Stimulated activated CD8-positive, alpha-beta memory T cell treated with anti-CD3 and anti-CD28 coated beads, Interleukin-2, amount 100 ng/mL, for 48 hours (primary cell): ENCODE data around the gene RHNO1.
"Not testable (repeated sequence)": the region's sequence is repeated elsewhere in the genome, so short reads cannot be mapped to it uniquely, and the experiment has no call there.

Source experiments
- DNase-seq, 2 donors: peaks; one replicate each; pipeline ENCODE4 v3.0.0-alpha.2; 2020; ENCODE audit warnings: low read depth in 2 of 2

The RHNO1 gene

GRCh38 chr12:2858334-2858733 is 18.7 kb upstream of the RHNO1 start:
- DNase-seq: no peak

- DNase-seq: no peak
Measured at GRCh38 chr12:2858944-2859421, 18.0 kb upstream of the RHNO1 start.

GRCh38 chr12:2860170-2860569 is 16.9 kb upstream of the RHNO1 start:
- DNase-seq: no peak

- no peak for DNase-seq
Measured at GRCh38 chr12:2862876-2863275, 14.1 kb upstream of the RHNO1 start.

GRCh38 chr12:2863402-2863801 is 13.6 kb upstream of the RHNO1 start:
- not testable (repeated sequence) for DNase-seq

GRCh38 chr12:2864198-2864597 is 12.8 kb upstream of the RHNO1 start:
- DNase-seq: no peak

- DNase-seq: not testable (repeated sequence)
Measured at GRCh38 chr12:2868986-2869632, 7.9 kb upstream of the RHNO1 start.

GRCh38 chr12:2876431-2877046 is 484 bp upstream of the RHNO1 start:
- peak in 1 of 2 donors; percentile 16 for DNase-seq

DNA sequence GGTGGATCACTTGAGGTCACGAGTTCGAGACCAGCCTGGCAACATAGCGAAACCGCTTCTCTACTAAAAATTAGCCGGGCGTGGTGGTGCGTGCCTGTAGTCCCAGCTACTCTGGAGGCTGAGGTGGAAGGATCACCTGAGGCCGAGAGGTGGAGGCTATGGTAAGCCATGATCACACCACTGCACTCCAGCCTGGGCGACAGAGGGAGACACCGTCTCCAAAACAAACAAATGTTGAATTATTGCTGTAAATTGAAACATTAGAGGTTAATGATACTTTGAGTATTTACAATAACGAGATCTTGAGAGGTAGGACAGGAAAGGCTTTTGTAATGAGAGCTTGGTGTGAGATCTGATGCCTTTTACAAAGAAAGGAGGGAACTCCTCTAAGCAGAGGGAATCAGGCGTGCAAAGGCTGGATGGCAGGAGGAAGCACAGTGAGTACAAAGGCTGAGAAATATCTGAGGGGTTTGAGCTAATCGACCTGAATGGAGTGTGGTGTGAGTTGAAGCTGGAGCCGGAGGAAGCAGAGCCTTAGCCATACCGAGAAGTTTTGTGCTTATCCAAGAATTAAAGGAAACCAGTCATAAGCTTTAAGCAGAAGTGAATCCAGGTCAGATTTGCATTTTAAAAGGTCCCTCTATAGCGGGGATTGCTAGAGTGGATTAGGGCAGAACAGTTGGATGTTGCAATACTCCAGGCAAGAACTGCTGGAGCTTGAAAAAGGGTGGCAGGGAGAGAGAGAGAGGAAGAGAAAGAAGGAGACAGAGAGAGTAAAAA is 1.1 kb downstream of the RHNO1 start:
- DNase-seq: no peak

- DNase-seq: no peak
Measured at GRCh38 chr12:2879853-2880252, 2.8 kb downstream of the RHNO1 start.

DNA sequence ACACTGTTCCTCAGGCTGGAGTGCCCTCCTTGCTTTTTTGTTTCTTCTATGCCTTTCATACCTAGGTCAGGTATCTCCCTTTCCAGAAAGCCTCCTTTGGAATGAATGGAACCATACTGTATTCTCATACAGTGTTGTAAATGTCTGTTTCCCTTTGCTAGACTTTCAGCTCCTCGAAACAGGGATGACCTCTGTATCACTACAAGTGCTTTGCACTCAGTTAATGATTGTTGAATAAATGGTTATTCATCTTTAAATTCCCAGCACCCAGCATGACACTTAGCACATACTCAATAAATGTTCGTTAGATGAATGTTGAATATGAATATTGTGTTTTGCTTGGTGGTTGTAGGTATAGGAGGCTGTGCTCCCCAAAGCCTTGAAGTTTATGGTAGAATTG is 7.8 kb downstream of the RHNO1 start:
- no peak for DNase-seq

DNA sequence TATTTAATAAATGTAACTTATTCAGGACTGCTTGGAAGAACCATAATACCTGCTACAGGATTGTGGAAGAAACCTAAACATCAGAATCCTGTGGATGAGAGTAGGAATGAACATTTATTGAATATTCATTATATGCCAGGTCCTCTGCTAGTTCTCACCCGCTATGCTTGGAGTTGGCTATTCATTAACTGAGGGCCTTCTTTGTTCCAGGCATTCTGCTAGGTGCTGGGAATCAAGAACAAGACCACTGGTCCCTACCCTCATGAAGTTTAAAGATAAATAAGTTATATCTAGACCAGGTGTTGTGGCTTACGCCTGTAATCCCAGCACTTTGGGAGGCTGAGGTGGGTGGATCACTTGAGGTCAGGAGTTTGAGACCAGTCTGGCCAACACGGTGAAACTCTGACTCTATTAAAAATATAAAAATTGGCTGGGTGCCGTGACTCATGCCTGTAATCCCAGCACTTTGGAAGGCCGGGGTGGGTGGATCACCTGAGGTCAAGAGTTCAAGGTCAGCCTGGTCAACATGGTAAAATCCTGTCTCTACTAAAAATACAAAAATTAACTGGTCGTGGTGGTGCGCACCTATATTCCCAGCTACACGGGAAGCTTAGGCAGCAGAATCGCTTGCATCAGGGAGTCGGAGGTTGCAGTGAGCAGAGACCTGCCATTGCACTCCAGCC is 9.9 kb downstream of the RHNO1 start:
- DNase-seq: no peak

DNA sequence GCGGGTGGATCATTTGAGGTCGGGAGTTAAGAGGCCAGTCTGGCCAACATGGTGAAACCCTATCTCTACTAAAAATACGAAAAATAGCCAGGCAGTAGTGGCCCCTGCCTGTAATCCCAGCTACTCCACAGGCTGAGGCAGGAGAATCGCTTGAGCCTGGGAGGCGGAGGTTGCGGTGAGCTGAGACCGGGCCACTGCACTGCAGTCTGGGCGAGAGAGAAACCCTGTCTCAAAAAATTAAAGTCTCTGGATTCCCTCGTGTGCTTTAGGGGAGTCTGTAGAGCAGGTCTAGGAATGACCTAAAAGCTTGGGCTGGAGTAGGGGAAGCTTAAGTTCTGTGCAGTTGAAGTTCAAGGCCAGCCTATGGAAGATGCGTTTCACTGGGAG is 13.0 kb downstream of the RHNO1 start:
- DNase-seq: no peak

DNA sequence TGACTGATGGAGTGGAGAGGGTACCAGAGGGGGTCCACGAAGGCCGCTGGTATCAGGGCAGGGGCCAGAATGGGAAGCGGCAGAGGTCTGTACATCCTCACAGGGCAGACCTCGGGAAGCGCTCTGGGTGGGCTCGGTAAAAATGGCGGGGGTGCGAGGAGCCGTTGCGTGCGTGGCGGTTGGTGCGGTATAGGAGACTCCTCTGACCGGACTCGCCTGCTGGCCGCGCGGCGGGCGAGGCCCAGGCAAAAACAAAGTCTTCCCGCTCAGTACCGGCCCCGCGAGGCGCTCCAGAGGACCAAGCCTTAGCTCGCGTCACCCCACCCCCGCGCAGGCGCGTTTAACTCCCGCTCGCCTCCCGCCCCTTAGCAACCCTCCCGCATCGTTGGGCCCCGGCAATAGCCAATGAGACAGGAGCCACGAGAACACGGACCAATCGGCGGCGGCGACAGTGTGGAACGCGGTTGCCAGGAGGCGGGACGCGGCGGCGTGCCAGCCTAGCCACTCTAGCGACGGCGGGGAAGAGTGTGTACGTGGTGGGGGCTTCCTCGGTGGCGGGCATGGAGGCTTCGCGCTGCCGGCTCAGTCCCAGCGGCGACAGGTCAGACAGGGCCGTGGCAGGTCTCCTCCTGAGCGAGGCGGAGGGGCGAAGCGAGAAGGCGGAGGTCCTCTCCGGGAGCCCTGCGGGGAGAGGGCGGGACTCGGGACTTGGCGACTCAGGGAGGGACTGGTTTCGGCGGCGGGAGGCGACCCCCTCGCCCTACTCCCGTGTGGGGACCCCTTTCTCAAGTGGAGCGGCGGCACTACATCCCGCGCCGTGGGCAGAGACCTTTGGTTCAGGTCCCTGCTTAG is 13.6 kb downstream of the RHNO1 start, which contains the start of gene TULP3:
TSS of gene TULP3 (plus strand) at position 504 of the 852 bp plus-strand sequence. CDS start at position 561, 57 bp downstream.
- DNase-seq: peak; percentile 95 to 96

GRCh38 chr12:2891240-2892053 is 14.4 kb downstream of the RHNO1 start:
- peak in 1 of 2 donors; percentile 15 for DNase-seq

DNA sequence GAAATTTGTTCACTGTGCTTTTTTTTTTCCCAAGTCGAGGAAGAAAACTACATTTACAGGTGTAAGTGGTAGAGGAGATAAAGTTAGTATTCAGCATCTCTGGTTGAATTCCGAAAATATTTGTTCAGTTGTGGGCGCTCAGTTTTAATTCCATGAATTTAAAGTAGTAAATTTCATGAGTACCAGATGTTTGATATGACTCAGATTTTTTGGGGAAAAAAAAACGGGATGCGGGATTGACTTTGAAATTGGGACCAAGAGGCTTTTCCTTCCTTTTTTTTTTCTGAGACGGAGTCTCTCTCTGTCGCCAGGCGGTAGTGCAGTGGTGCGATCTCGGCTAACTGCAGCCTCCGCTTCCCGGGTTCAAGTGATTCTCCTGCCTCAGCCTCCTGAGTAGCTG is 15.2 kb downstream of the RHNO1 start:
- no peak for DNase-seq

DNA sequence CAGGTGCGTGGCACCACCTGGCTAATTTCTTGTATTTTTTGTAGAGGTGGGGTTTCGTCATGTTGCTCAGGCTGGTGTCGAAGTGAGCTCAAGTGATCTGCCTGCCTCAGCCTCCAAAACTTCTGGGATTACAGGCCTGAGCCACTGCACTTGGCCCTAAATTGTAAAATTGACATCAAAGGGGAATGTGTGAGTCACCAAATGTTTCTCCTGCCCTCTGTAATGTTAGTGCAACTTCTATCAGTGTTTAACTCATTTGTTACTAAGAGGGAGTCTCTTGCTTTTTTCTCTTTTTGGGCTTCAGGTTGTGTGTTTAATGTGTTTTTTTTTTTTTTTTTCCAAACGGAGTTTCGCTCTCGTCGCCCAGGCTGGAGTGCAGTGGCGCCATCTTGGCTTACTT is 16.0 kb downstream of the RHNO1 start:
- no peak for DNase-seq

DNA sequence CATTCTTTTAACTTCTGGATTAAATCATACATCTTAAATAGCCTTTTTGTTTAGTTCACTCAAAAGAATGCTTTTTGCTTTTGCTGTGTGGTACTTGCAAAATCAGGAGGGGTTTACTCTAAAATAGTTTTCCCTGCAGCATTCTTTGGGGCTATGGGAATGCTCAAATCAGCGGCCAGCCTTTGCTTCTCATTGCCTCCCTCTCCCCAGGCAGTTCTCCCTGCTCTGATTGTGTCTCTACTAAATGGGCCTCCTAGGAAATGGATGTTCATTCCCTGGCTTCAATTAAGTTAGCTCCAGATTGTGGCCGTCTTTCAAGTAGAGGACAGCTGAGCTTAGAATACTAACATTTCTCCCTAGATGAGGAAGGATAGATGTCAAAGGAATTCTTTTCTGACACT is 18.0 kb downstream of the RHNO1 start:
- no peak for DNase-seq

DNA sequence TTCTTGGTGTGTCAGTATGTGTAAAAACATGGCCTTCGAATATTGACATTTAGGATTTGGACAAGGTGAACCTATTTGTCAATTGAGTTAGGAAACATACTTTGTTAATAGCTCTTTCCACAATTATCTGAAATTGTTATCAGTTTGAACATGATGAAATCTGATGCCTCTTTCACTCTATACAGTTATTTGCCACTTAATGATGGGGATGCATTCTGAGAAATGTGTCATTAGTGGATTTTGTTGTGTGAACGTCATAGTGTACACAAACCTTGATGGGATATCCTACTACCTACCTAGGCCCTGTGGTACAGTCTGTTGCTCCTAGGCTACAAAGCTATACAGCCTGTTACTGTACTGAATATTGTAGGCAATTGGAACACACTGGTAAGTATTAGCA is 18.5 kb downstream of the RHNO1 start:
- no peak for DNase-seq

GRCh38 chr12:2897418-2897817 is 20.4 kb downstream of the RHNO1 start:
- DNase-seq: no peak
